Neural cell (in vitro differentiated cells): ENCODE measurements around the gene CCR7. TPM values are rescaled to one million over a fixed set of nuclear protein-coding genes. Genes with fewer than 3 reads are reported as not detected.

Experiments used
- H2AFZ ChIP-seq: fragments of 200-600, 300-800 bp; sonication (generic), shearing (Covaris generic); 2 replicates; pipeline ENCODE4 v1.6.0; 2014; ENCODE audit warnings: low read depth, mild to moderate bottlenecking, antibody characterized with exemption, low read length, moderate library complexity
- H3F3A ChIP-seq: fragments of 200-600 bp; shearing (Covaris generic); 2 replicates; pipeline ENCODE4 v1.6.1; 2016; ENCODE audit warnings: mild to moderate bottlenecking, moderate library complexity, mixed read lengths, antibody characterized with exemption, low read length; ENCODE audit not compliant: insufficient read depth, poor library complexity, severe bottlenecking
- H3K27ac ChIP-seq: fragments of 200-600, 300-800 bp; sonication (generic), shearing (Covaris generic); 2 replicates; pipeline ENCODE4 v1.5.1; 2014; ENCODE audit warnings: mild to moderate bottlenecking, low read length, moderate library complexity
- H3K27me3 ChIP-seq: fragments of 300-800, 200-600 bp; sonication (generic), shearing (Covaris generic); 2 replicates; pipeline ENCODE4 v1.6.0; 2014; ENCODE audit warnings: mild to moderate bottlenecking, low read depth, low read length, moderate library complexity; ENCODE audit not compliant: insufficient read depth
- H3K36me3 ChIP-seq: fragments of 300-800, 200-600 bp; sonication (generic), shearing (Covaris generic); 2 replicates; pipeline ENCODE4 v1.5.1; 2014; ENCODE audit warnings: mild to moderate bottlenecking, antibody characterized with exemption, low read length, moderate library complexity; ENCODE audit not compliant: insufficient read depth
- H3K4me2 ChIP-seq: fragments of 300-800, 200-600 bp; sonication (generic), shearing (Covaris generic); 2 replicates; pipeline ENCODE4 v1.6.0; 2014; ENCODE audit warnings: mild to moderate bottlenecking, low read length
- H3K4me3 ChIP-seq: fragments of 300-800, 200-600 bp; sonication (generic), shearing (Covaris generic); 2 replicates; pipeline ENCODE4 v1.5.1; 2014; ENCODE audit warnings: mild to moderate bottlenecking, low read length, moderate library complexity
- H3K79me2 ChIP-seq: fragments of 200-600 bp; shearing (Covaris generic); replicated peaks from 2 replicates; pipeline ENCODE4 v1.6.0; 2014; ENCODE audit warnings: mild to moderate bottlenecking, low read length, moderate library complexity; ENCODE audit not compliant: insufficient read depth
- H3K9ac ChIP-seq: fragments of 300-800, 200-600 bp; sonication (generic), shearing (Covaris generic); 2 replicates; pipeline ENCODE4 v1.6.1; 2016; ENCODE audit warnings: mild to moderate bottlenecking, low read length, mixed read lengths
- H3K9me2 ChIP-seq: fragments of 200-600 bp; shearing (Covaris generic); 2 replicates; pipeline ENCODE4 v1.6.1; 2016; ENCODE audit warnings: mild to moderate bottlenecking, low read length, mixed read lengths; ENCODE audit not compliant: insufficient read depth
- H3K9me3 ChIP-seq: fragments of 200-600, 300-800 bp; sonication (generic), shearing (Covaris generic); 2 replicates; pipeline ENCODE4 v1.6.1; 2016; ENCODE audit warnings: mild to moderate bottlenecking, mixed run types, low read length, moderate library complexity, mixed read lengths
- H4K20me1 ChIP-seq: fragments of 200-600 bp; shearing (Covaris generic); 2 replicates; pipeline ENCODE4 v1.6.1; 2016; ENCODE audit warnings: mild to moderate bottlenecking, mixed run types; ENCODE audit not compliant: insufficient read depth
- EP300 ChIP-seq: fragments of 450-650 bp; conservative IDR thresholded peaks from 2 replicates; pipeline ENCODE4 v1.6.1; 2014; ENCODE audit warnings: antibody characterized with exemption, mild to moderate bottlenecking, moderate library complexity; ENCODE audit not compliant: poor library complexity, severe bottlenecking
- EZH2 ChIP-seq: fragments of 200-600, 300-800 bp; shearing (Covaris generic), sonication (generic); IDR thresholded peaks from 2 replicates; pipeline ENCODE4 v1.6.1; 2014; ENCODE audit warnings: antibody characterized with exemption, low read length, borderline replicate concordance, mild to moderate bottlenecking; ENCODE audit not compliant: insufficient read depth, poor library complexity, severe bottlenecking
- MXI1 ChIP-seq: fragments of 450-650 bp; conservative IDR thresholded peaks from 2 replicates; pipeline ENCODE4 v1.6.1; 2014; ENCODE audit warnings: antibody characterized with exemption, mild to moderate bottlenecking; ENCODE audit not compliant: poor library complexity, severe bottlenecking
- POLR2AphosphoS5 ChIP-seq: IDR thresholded peaks from 2 replicates; pipeline ENCODE4 v1.6.1; 2012
- RAD21 ChIP-seq: fragments of 450-650 bp; conservative IDR thresholded peaks from 2 replicates; pipeline ENCODE4 v1.6.1; 2014; ENCODE audit warnings: antibody characterized with exemption, mild to moderate bottlenecking, moderate library complexity
- SMC3 ChIP-seq: fragments of 450-650 bp; conservative IDR thresholded peaks from 2 replicates; pipeline ENCODE4 v1.6.1; 2014; ENCODE audit warnings: antibody characterized with exemption, mild to moderate bottlenecking, moderate library complexity; ENCODE audit not compliant: poor library complexity
- TAF1 ChIP-seq: IDR thresholded peaks from 2 replicates; pipeline ENCODE4 v1.6.1; 2012; ENCODE audit warnings: low read depth
- polyA plus RNA-seq: library from polyadenylated mRNA; depleted of rRNA; stranded (reverse); fragments of >200 nt; gene quantifications from 2 replicates; pipeline ENCODE4 v1.2.3, GENCODE V29; 2014
- TF ChIP-seq, protein P1 (sequence below): IDR thresholded peaks from 2 replicates; pipeline ENCODE4 v1.6.1; 2012; ENCODE audit warnings: borderline replicate concordance
- TF ChIP-seq, protein P2 (sequence below): fragments of 450-650 bp; IDR thresholded peaks from 2 replicates; pipeline ENCODE4 v1.5.1; 2014; ENCODE audit warnings: antibody characterized with exemption, mild to moderate bottlenecking, moderate library complexity; ENCODE audit not compliant: poor library complexity, severe bottlenecking

CCR7 gene
- polyA plus RNA-seq, 1 donor from 2014 or later = not detected

DNA sequence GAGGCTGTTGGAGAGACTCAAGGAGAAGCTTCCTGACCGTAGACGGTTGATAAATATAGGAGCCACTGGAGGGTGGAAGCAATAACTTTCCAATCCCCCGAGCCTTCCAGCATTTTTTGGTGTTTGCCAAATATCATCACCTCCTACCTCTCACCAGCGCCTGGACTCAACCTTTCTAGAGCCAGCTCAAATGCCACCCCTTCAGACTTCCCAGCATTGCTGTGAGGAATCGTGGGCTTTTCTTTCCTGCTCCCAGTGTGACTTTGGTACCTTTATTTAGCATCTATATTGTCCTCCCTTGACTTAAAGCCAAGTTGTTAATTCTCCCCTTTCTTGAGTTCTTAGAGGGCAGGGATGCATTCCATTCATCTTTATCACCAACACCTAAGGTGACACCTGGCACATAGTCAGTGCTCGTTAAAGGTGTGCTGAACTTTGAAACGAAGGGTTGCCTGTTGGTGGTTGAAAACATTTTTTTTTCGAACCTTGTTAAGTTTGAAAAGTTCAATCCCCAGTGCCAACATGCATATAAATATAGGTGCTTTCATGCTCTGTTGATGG, 35.3 kb upstream of the CCR7 start:
- no peak overlapping the region for H3K9ac ChIP-seq
- H2AFZ ChIP-seq = no peak overlapping the region
- no peak overlapping the region for H3K27ac ChIP-seq
- no peaks in the 10 kb centered on the region for H3K9me3 ChIP-seq
- H3K4me3 ChIP-seq = no peak overlapping the region
- no peaks in the 10 kb centered on the region for H3K9me2 ChIP-seq
- no peak overlapping the region for H3K4me2 ChIP-seq
- H3F3A ChIP-seq = no peaks in the 10 kb centered on the region
- H3K27me3 ChIP-seq = no peaks in the 10 kb centered on the region
- no peaks in the 10 kb centered on the region for H4K20me1 ChIP-seq
- H3K79me2 ChIP-seq = no peaks in the 10 kb centered on the region
- TF ChIP-seq TAF1 (no peak), EP300 (no peak), EZH2 (no peak), MXI1 (no peak), POLR2AphosphoS5 (no peak), RAD21 (no peak), SMC3 (no peak)
- TF ChIP-seq, protein P1, sequence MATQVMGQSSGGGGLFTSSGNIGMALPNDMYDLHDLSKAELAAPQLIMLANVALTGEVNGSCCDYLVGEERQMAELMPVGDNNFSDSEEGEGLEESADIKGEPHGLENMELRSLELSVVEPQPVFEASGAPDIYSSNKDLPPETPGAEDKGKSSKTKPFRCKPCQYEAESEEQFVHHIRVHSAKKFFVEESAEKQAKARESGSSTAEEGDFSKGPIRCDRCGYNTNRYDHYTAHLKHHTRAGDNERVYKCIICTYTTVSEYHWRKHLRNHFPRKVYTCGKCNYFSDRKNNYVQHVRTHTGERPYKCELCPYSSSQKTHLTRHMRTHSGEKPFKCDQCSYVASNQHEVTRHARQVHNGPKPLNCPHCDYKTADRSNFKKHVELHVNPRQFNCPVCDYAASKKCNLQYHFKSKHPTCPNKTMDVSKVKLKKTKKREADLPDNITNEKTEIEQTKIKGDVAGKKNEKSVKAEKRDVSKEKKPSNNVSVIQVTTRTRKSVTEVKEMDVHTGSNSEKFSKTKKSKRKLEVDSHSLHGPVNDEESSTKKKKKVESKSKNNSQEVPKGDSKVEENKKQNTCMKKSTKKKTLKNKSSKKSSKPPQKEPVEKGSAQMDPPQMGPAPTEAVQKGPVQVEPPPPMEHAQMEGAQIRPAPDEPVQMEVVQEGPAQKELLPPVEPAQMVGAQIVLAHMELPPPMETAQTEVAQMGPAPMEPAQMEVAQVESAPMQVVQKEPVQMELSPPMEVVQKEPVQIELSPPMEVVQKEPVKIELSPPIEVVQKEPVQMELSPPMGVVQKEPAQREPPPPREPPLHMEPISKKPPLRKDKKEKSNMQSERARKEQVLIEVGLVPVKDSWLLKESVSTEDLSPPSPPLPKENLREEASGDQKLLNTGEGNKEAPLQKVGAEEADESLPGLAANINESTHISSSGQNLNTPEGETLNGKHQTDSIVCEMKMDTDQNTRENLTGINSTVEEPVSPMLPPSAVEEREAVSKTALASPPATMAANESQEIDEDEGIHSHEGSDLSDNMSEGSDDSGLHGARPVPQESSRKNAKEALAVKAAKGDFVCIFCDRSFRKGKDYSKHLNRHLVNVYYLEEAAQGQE = no peak
- TF ChIP-seq, protein P2, sequence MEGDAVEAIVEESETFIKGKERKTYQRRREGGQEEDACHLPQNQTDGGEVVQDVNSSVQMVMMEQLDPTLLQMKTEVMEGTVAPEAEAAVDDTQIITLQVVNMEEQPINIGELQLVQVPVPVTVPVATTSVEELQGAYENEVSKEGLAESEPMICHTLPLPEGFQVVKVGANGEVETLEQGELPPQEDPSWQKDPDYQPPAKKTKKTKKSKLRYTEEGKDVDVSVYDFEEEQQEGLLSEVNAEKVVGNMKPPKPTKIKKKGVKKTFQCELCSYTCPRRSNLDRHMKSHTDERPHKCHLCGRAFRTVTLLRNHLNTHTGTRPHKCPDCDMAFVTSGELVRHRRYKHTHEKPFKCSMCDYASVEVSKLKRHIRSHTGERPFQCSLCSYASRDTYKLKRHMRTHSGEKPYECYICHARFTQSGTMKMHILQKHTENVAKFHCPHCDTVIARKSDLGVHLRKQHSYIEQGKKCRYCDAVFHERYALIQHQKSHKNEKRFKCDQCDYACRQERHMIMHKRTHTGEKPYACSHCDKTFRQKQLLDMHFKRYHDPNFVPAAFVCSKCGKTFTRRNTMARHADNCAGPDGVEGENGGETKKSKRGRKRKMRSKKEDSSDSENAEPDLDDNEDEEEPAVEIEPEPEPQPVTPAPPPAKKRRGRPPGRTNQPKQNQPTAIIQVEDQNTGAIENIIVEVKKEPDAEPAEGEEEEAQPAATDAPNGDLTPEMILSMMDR = no peak
- H3K36me3 ChIP-seq = no peaks in the 10 kb centered on the region

DNA sequence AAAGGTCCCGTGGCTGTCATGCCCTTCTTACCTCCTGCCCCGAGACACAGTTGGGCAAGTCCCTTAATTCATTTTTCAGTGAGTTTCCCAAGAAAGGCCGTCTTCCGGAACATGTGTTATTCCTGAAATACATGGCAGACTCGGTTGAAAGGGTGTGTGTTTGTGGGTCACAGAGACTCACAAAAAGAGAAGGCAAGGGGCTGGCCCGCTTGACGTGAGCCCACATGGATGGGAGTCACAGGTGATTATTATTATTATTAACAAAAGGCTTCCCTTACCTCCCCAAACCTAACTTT, 34.1 kb upstream of the CCR7 start:
- no peak overlapping the region for H3K27ac ChIP-seq
- no peaks in the 10 kb centered on the region for H3K36me3 ChIP-seq
- no peaks in the 10 kb centered on the region for H3K27me3 ChIP-seq
- no peaks in the 10 kb centered on the region for H3K9me3 ChIP-seq
- no peaks in the 10 kb centered on the region for H3K79me2 ChIP-seq
- no peaks in the 10 kb centered on the region for H3F3A ChIP-seq
- H2AFZ ChIP-seq = no peak overlapping the region
- no peak overlapping the region for H3K4me3 ChIP-seq
- H4K20me1 ChIP-seq = no peaks in the 10 kb centered on the region
- TF ChIP-seq MXI1 = no peak
- no peak overlapping the region for H3K9ac ChIP-seq
- no peak overlapping the region for H3K4me2 ChIP-seq
- no peaks in the 10 kb centered on the region for H3K9me2 ChIP-seq
